A549 (cell line): Measurements from ENCODE around the gene TMEM45A. TPM values are rescaled to one million over a fixed set of nuclear protein-coding genes. Genes with fewer than 3 reads are reported as not detected.

Source experiments
- ATAC-seq, 2 experiments: fragments of 200-7000 bp in 1 of 2; fragments of >200 bp in 1 of 2; cut with Nextera tagmentation in 1 of 2; cut with Tn5 transposase in 1 of 2; 3 replicates each; pipeline versions ENCODE4 v1.8.0 to v1.9.1; 2018 to 2020; ENCODE audit warnings: mild to moderate bottlenecking in 1 of 2, moderate library complexity in 1 of 2
- CTCF ChIA-PET: fragments of 300-600 bp; sonication (Branson Sonifier 250); formaldehyde crosslinking; extraction: SDS; loops from one replicate; lab custom pipeline; 2021; ENCODE audit warnings: antibody characterized with exemption, inconsistent platforms; lab: Yijun Ruan, JAX
- POLR2A ChIA-PET: fragments of 350-600 bp; formaldehyde crosslinking; extraction: SDS; loops from one replicate; lab custom pipeline; 2021; ENCODE audit warnings: antibody characterized with exemption, inconsistent platforms; lab: Yijun Ruan, JAX
- DNase-seq, 2 experiments: peaks; one replicate each; pipeline versions ENCODE4 v3.0.0 to v3.0.0-alpha.2; 2011 to 2016; ENCODE audit warnings: low read depth in 1 of 2, low spot score in 1 of 2
- FAIRE-seq: peaks from 2 replicates; lab custom pipeline; 2011; peaks lifted over from hg19 to GRCh38; lab: Jason Lieb, UNC
- H3K27ac ChIP-seq, 2 experiments: fragments of >200 bp; sonication (Bioruptor Twin); formaldehyde crosslinking; 3 replicates each; pipeline ENCODE4 v1.5.1; 2016 to 2017
- H3K4me1 ChIP-seq: fragments of >200 bp; sonication (Bioruptor Twin); formaldehyde crosslinking; 3 replicates; pipeline ENCODE4 v1.6.1; 2016
- H3K4me2 ChIP-seq: fragments of >200 bp; sonication (Bioruptor Twin); formaldehyde crosslinking; 3 replicates; pipeline ENCODE4 v1.6.1; 2016
- H3K4me3 ChIP-seq: fragments of >200 bp; sonication (Bioruptor Twin); formaldehyde crosslinking; 3 replicates; pipeline ENCODE4 v1.5.1; 2016
- H3K9me3 ChIP-seq: fragments of >200 bp; sonication (Bioruptor Twin); formaldehyde crosslinking; 3 replicates; pipeline ENCODE4 v1.6.1; 2016
- BHLHE40 ChIP-seq: IDR thresholded peaks from 2 replicates; pipeline ENCODE4 v1.6.1; 2012; ENCODE audit warnings: low read depth, low read length, inconsistent platforms
- CBX8 ChIP-seq: fragments of 200-600 bp; sonication (generic); IDR thresholded peaks from 2 replicates; pipeline ENCODE4 v1.6.1; 2016
- EHF ChIP-seq: fragments of 250-450 bp; sonication (Bioruptor Pico); IDR thresholded peaks from 2 replicates; pipeline ENCODE4 v1.5.0; 2020; ENCODE audit warnings: mild to moderate bottlenecking
- FOXS1 ChIP-seq: fragments of 250-450 bp; sonication (Bioruptor Pico); IDR thresholded peaks from 2 replicates; pipeline ENCODE4 v1.5.0; 2020; ENCODE audit warnings: mild to moderate bottlenecking, moderate library complexity
- GATA3 ChIP-seq: IDR thresholded peaks from 2 replicates; pipeline ENCODE4 v1.6.1; 2012; ENCODE audit warnings: borderline replicate concordance
- HEYL ChIP-seq: fragments of 250-450 bp; sonication (Bioruptor Pico); IDR thresholded peaks from 2 replicates; pipeline ENCODE4 v1.8.0; 2021; ENCODE audit warnings: mild to moderate bottlenecking, moderate library complexity
- KDM1A ChIP-seq: fragments of 200-600 bp; sonication (generic); IDR thresholded peaks from 2 replicates; pipeline ENCODE4 v1.6.1; 2016; ENCODE audit warnings: low read depth, mild to moderate bottlenecking
- MAFK ChIP-seq: fragments of 450-650 bp; IDR thresholded peaks from 2 replicates; pipeline ENCODE4 v1.6.1; 2014; ENCODE audit not compliant: partially characterized antibody
- NFE2L2 ChIP-seq: fragments of 150-350 bp; conservative IDR thresholded peaks from 2 replicates; pipeline ENCODE4 v1.6.1; 2014; ENCODE audit warnings: low read length
- NPAS2 ChIP-seq: fragments of 250-450 bp; sonication (Bioruptor Pico); IDR thresholded peaks from 2 replicates; pipeline ENCODE4 v1.8.0; 2022; ENCODE audit warnings: mild to moderate bottlenecking, moderate library complexity, borderline replicate concordance
- PHF8 ChIP-seq: fragments of 200-600 bp; sonication (generic); IDR thresholded peaks from 2 replicates; pipeline ENCODE4 v1.6.1; 2016; ENCODE audit warnings: low read depth, mild to moderate bottlenecking, antibody characterized with exemption, moderate library complexity, borderline replicate concordance
- SREBF2 ChIP-seq: fragments of 450-650 bp; IDR thresholded peaks from 2 replicates; pipeline ENCODE4 v1.6.1; 2014; ENCODE audit warnings: mild to moderate bottlenecking, moderate library complexity
- ZC3H11A ChIP-seq: fragments of 450-650 bp; IDR thresholded peaks from 2 replicates; pipeline ENCODE4 v1.6.1; 2014; ENCODE audit warnings: antibody characterized with exemption, mild to moderate bottlenecking
- ZSCAN20 ChIP-seq: fragments of 250-450 bp; sonication (Bioruptor Pico); IDR thresholded peaks from 2 replicates; pipeline ENCODE4 v1.8.0; 2022; ENCODE audit warnings: mild to moderate bottlenecking, moderate library complexity
- polyA plus RNA-seq, 4 experiments: library from polyadenylated mRNA; depleted of rRNA in 3 of 4; stranded (reverse); fragments of >200 nt; fragmentation: RNase III in 1 of 4; extraction: RNeasy Plus Mini Kit Qiagen cat#74134 plus additional on column Dnase treatment in 1 of 4; gene quantifications; 2 replicates in 3 of 4; 3 replicates in 1 of 4; pipeline ENCODE4 v1.2.3, GENCODE V29; 2011 to 2017
- TF ChIP-seq, protein P1 (sequence below): fragments of >200 bp; sonication (Bioruptor Twin); formaldehyde crosslinking; IDR thresholded peaks from 3 replicates; pipeline ENCODE4 v1.6.1; 2016
- TF ChIP-seq, protein P2 (sequence below): IDR thresholded peaks from 2 replicates; pipeline ENCODE4 v1.6.1; 2012; ENCODE audit warnings: low read depth, borderline replicate concordance
- TF ChIP-seq, protein P3 (sequence below): fragments of 250-450 bp; sonication (Bioruptor Pico); IDR thresholded peaks from 2 replicates; pipeline ENCODE4 v1.5.0; 2020; ENCODE audit warnings: low read depth, mild to moderate bottlenecking, moderate library complexity

TMEM45A gene
- polyA plus RNA-seq, 2 of the 4 experiments (the other 2 are of a cell fraction): 4.6 to 7.0 TPM

DNA sequence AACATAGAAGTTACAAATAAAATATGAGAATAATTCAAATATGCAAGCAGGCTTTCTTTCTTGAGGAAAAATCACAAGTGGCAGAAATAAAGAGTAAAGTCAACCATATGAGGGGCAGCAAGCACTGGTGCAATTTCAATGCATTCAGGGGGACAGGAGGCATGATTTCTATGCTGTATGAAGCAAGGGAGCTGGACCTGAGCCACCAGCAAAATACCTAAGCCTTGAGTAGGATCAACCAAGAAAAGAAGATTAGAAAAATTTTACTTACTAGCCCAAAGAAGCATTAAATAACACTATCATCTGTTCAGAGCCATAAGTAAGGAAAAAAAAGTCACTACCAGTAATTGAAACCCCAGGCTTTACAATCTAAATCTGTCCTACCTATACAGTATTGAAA lies 123.3 kb downstream of the TMEM45A start:
- Histone ChIP-seq H3K4me1 (peaks cover 6% of the 10 kb centered on the region; the same call in 1 of the 3 replicates), H3K4me3 (no peak overlapping the region), H3K9me3 (no peaks in the 10 kb centered on the region), H3K27ac (no peak overlapping the region), H3K4me2 (no peak overlapping the region)
- ATAC-seq (no peak), DNase-seq (no peak), FAIRE-seq (no peak)
- ChIA-PET POLR2A (no interaction called here), CTCF (no interaction called here)
- TF ChIP-seq ZSCAN20 (CRISPR knock-in tag) (no peak), SREBF2 (no peak), KDM1A (no peak), NPAS2 (CRISPR knock-in tag) (no peak), HEYL (CRISPR knock-in tag) (no peak), NFE2L2 (no peak), CBX8 (no peak), MAFK (no peak), ZC3H11A (no peak), BHLHE40 (no peak), PHF8 (no peak), EHF (no peak), FOXS1 (CRISPR knock-in tag) (no peak)
- TF ChIP-seq, protein P1, sequence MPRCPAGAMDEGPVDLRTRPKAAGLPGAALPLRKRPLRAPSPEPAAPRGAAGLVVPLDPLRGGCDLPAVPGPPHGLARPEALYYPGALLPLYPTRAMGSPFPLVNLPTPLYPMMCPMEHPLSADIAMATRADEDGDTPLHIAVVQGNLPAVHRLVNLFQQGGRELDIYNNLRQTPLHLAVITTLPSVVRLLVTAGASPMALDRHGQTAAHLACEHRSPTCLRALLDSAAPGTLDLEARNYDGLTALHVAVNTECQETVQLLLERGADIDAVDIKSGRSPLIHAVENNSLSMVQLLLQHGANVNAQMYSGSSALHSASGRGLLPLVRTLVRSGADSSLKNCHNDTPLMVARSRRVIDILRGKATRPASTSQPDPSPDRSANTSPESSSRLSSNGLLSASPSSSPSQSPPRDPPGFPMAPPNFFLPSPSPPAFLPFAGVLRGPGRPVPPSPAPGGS: no peak
- TF ChIP-seq, protein P2, sequence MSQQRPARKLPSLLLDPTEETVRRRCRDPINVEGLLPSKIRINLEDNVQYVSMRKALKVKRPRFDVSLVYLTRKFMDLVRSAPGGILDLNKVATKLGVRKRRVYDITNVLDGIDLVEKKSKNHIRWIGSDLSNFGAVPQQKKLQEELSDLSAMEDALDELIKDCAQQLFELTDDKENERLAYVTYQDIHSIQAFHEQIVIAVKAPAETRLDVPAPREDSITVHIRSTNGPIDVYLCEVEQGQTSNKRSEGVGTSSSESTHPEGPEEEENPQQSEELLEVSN: no peak
- TF ChIP-seq, protein P3, sequence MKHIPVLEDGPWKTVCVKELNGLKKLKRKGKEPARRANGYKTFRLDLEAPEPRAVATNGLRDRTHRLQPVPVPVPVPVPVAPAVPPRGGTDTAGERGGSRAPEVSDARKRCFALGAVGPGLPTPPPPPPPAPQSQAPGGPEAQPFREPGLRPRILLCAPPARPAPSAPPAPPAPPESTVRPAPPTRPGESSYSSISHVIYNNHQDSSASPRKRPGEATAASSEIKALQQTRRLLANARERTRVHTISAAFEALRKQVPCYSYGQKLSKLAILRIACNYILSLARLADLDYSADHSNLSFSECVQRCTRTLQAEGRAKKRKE (CRISPR knock-in tag): no peak

DNA sequence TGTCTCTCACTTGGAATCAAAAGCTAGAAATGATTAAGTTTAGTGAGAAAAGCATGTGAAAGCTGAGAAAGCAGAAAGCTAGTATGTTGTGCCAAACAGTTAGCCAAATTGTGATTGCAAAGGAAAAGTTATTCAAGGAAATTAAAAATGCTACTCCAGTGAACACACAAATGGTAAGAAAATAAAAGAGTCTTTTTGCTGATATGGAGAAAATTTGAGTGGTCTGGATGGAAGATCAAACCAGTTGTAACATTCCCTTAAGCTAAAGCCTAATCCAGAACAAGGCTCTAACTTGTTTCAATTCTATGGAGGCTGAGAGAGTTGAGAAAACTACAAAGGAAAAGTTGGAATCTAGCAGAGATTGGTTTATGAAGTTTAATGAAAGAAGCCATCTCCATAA lies 128.8 kb downstream of the TMEM45A start:
- FAIRE-seq (peak; percentile 61), DNase-seq (no peak), ATAC-seq (no peak)
- Histone ChIP-seq H3K4me3 (no peak overlapping the region), H3K27ac (no peak overlapping the region), H3K4me1 (no peaks in the 10 kb centered on the region), H3K9me3 (no peaks in the 10 kb centered on the region), H3K4me2 (no peak overlapping the region)
- ChIA-PET CTCF (no interaction called here), POLR2A (no interaction called here)
- no peak for TF ChIP-seq GATA3
- peak; percentile 52 for TF ChIP-seq MAFK

Other genes with a start within 250 kb of the TMEM45A start
- 29.4 and 31.3 TPM in 2 replicates for gene TBC1D23, start 231.6 kb upstream of the TMEM45A start, polyA plus RNA-seq (2011; rRNA removed)
- gene TBC1D23, start 231.6 kb upstream of the TMEM45A start, polyA plus RNA-seq (2017; fragmentation: RNase III; extraction: RNeasy Plus Mini Kit Qiagen cat#74134 plus additional on column Dnase treatment): 13.4 to 14.5 TPM (median 14.3 TPM) in 3 replicates
- gene NIT2, start 157.9 kb upstream of the TMEM45A start, polyA plus RNA-seq (2011; rRNA removed): 122 and 140 TPM in 2 replicates
- gene NIT2, start 157.9 kb upstream of the TMEM45A start, polyA plus RNA-seq (2017; fragmentation: RNase III; extraction: RNeasy Plus Mini Kit Qiagen cat#74134 plus additional on column Dnase treatment): 75.0 to 77.2 TPM (median 76.6 TPM) in 3 replicates
- 48.6 and 61.8 TPM in 2 replicates for gene TOMM70, start 91.5 kb upstream of the TMEM45A start, polyA plus RNA-seq (2011; rRNA removed)
- 49.1 to 55.4 TPM (median 49.3 TPM) in 3 replicates for gene TOMM70, start 91.5 kb upstream of the TMEM45A start, polyA plus RNA-seq (2017; fragmentation: RNase III; extraction: RNeasy Plus Mini Kit Qiagen cat#74134 plus additional on column Dnase treatment)
- gene LNP1, start 91.1 kb upstream of the TMEM45A start, polyA plus RNA-seq (2011; rRNA removed): 1.2 and 2.0 TPM in 2 replicates
- gene LNP1, start 91.1 kb upstream of the TMEM45A start, polyA plus RNA-seq (2017; fragmentation: RNase III; extraction: RNeasy Plus Mini Kit Qiagen cat#74134 plus additional on column Dnase treatment): 1.3 to 1.8 TPM (median 1.6 TPM) in 3 replicates
- 0.09 TPM in 1 of 2 replicates, not detected in the other for gene ADGRG7, start 117.0 kb downstream of the TMEM45A start, polyA plus RNA-seq (2011; rRNA removed)
- not detected in 3 replicates for gene ADGRG7, start 117.0 kb downstream of the TMEM45A start, polyA plus RNA-seq (2017; fragmentation: RNase III; extraction: RNeasy Plus Mini Kit Qiagen cat#74134 plus additional on column Dnase treatment)
- 134 and 135 TPM in 2 replicates for gene TFG, start 216.9 kb downstream of the TMEM45A start, polyA plus RNA-seq (2011; rRNA removed)
- gene TFG, start 216.9 kb downstream of the TMEM45A start, polyA plus RNA-seq (2017; fragmentation: RNase III; extraction: RNeasy Plus Mini Kit Qiagen cat#74134 plus additional on column Dnase treatment): 152 to 161 TPM (median 153 TPM) in 3 replicates